HUES6 (cell line): ENCODE measurements around the gene PITX3.

Source experiments
- H3K27ac ChIP-seq: 2 replicates; pipeline ENCODE4 v1.7.0; 2013; ENCODE audit warnings: low read depth, mild to moderate bottlenecking, low read length, inconsistent platforms
- H3K27me3 ChIP-seq: 2 replicates; pipeline ENCODE4 v1.6.1; 2013; ENCODE audit warnings: low read length; ENCODE audit not compliant: control insufficient read depth, insufficient read depth
- H3K36me3 ChIP-seq: 2 replicates; pipeline ENCODE4 v1.6.1; 2013; ENCODE audit warnings: low read length; ENCODE audit not compliant: control insufficient read depth, insufficient read depth
- H3K4me1 ChIP-seq: 2 replicates; pipeline ENCODE4 v1.6.1; 2013; ENCODE audit warnings: low read length; ENCODE audit not compliant: control insufficient read depth, insufficient read depth
- H3K4me3 ChIP-seq: 2 replicates; pipeline ENCODE4 v1.5.1; 2013; ENCODE audit warnings: low read depth, low read length
- H3K9ac ChIP-seq: one replicate; pipeline ENCODE4 v1.6.1; 2013; ENCODE audit warnings: mild to moderate bottlenecking, low read length
- H3K9me3 ChIP-seq: 2 replicates; pipeline ENCODE4 v1.6.1; 2013; ENCODE audit warnings: low read depth, low read length; ENCODE audit not compliant: control insufficient read depth, insufficient read depth

Gene PITX3

DNA sequence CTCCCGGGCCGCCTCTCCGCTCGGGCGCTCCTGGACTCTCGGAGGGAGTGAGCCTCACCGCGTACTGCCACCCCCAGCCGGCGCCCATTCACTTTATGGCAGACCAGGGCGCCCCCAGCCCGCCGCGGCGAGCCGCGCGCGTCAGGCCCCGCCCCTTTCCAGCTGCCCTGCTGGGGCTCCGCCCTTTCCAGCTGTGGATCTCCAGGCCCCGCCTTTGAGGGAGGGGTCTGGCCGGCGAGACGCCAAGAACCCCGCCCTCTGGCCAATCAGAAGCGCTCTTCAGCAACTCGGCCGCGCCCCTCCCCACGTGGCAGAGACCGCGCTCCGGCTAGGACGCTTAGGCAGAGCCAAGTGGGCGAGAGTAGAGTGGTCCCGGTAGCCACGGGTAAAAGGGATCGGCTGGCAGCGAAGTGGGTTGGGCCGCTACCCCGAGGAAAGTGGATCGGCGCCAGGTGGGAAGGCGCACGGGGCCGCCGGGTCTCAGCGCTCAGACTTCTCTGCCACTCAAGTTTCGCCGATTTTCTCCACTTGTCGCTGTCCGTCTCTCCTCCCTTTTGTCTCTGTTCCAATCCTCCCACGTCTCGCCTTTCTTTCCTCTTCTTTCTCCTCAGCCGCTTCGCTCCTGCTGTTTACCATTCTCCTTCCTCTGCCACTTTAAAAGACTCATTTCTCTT, at the start of gene PITX3:
Gene PITX3 (minus strand): TSS at position 69 of the 674 bp plus-strand sequence. CDS start 9,432 bp downstream, outside the sequence.
- peaks cover 25% of the 10 kb centered on the region for H3K4me1 ChIP-seq
- no peak within 1 kb of the TSS for H3K27ac ChIP-seq
- no peaks in the 10 kb centered on the region for H3K9me3 ChIP-seq
- H3K9ac ChIP-seq: peak within 1 kb of the TSS; percentile 31
- peaks cover 67% of the 10 kb centered on the region for H3K27me3 ChIP-seq
- no peaks in the 10 kb centered on the region for H3K36me3 ChIP-seq
- peak within 1 kb of the TSS; percentile 74 for H3K4me3 ChIP-seq

DNA sequence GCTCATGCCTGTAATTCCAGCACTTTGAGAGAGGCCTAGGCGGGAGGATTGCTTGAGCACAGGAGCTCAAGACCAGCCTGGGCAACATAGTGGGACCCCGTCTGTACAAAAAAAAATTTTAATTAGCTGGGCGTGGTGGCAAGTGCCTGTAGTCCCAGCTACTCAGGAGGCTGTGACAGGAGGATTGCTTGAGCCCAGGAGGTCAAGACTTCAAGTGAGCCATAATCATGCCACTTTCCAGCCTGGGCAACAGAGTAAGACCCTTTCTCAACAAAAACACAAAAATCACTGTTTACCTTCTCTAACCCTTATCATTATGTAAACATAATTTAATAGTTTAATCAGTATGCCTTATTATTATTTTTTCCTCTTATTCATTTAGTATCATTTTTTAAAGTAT, 48.5 kb upstream of the PITX3 start:
- H3K9ac ChIP-seq: no peak overlapping the region
- no peaks in the 10 kb centered on the region for H3K36me3 ChIP-seq
- H3K4me1 ChIP-seq: no peaks in the 10 kb centered on the region
- no peaks in the 10 kb centered on the region for H3K27me3 ChIP-seq
- no peaks in the 10 kb centered on the region for H3K9me3 ChIP-seq
- no peak overlapping the region for H3K27ac ChIP-seq
- H3K4me3 ChIP-seq: no peak overlapping the region

DNA sequence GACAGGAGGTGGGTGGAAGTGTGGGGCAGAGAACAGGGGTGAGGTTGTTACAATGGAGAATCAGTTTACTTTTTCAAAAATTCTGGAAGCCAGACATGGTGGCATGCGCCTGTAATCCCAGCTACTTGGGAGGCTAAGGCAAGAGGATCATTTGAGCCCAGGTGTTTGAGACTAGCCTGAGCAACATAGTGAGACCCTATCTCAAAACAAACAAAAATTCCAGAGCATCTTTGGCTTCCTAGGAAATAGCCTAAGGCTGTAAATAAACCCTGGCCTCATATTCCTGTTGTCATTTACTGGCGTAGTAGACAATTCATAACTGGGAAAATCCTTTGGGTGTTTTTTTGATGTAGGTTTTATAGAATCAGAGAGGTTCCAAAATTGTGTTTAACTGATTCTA, 48.0 kb upstream of the PITX3 start:
- H3K4me3 ChIP-seq: no peak overlapping the region
- no peak overlapping the region for H3K9ac ChIP-seq
- no peaks in the 10 kb centered on the region for H3K36me3 ChIP-seq
- no peaks in the 10 kb centered on the region for H3K4me1 ChIP-seq
- H3K27ac ChIP-seq: no peak overlapping the region
- H3K9me3 ChIP-seq: no peaks in the 10 kb centered on the region
- no peaks in the 10 kb centered on the region for H3K27me3 ChIP-seq

DNA sequence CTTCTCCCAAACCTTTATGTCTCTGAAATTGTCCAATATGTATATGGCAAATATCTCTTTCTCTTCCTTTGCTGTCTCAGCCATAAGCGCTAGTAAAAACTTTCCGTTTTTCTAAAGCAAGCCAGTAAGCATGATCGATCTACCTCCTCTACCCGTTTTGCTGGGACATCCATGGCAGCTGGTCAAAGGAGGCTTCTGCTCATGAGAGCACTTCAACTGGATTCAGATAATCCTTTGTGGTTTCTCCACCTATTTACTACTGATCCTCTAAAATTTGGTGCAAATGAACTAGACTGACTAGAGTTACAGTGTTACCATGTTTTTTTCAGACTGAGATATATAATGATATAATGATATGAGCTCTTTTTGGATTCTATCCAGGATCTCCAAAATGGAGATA, 46.7 kb upstream of the PITX3 start:
- Histone ChIP-seq H3K27ac (no peak overlapping the region), H3K4me1 (no peaks in the 10 kb centered on the region), H3K9ac (no peak overlapping the region), H3K27me3 (no peaks in the 10 kb centered on the region), H3K36me3 (no peaks in the 10 kb centered on the region), H3K9me3 (no peaks in the 10 kb centered on the region), H3K4me3 (no peak overlapping the region)

DNA sequence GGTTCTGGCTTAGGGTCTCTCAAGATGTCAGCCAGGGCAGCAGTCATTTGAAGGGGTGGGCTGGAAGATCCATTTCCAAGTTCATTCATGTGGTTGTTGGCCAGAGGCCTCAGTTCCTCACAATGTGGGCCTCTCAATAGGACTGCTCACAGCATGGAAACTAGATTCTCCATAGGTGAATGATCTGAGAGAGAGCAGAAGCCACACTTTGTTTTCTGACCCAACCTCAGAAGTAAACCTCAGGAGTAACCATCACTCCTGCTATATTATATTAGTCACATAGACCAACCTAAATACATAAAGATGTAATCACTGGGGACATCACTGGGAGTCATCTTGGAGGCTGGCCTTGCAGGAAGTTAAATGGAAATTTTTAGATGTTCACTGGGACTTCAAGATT, 46.2 kb upstream of the PITX3 start:
- Histone ChIP-seq H3K4me3 (no peak overlapping the region), H3K9me3 (no peaks in the 10 kb centered on the region), H3K27me3 (no peaks in the 10 kb centered on the region), H3K27ac (no peak overlapping the region), H3K9ac (no peak overlapping the region), H3K4me1 (no peaks in the 10 kb centered on the region), H3K36me3 (no peaks in the 10 kb centered on the region)

DNA sequence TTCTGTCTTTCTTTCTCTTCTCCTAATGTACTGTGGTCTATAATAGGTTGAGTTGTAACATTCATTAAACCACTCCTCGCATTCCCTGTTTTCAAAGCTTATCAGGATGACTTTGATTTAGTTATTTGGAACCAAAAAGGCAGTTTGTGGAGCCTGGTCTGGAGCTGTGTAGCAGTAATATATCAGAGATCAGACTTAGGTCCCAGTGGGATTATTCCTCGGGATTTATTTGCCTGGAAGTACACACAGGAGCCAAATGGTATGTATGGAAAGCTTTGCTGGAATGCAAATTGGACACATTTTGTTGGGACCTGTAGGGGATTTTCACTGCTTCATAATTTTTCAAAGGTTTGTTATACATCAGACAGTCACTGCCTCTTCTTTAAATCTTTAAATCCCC, 44.9 kb upstream of the PITX3 start:
- H3K36me3 ChIP-seq: no peaks in the 10 kb centered on the region
- no peak overlapping the region for H3K9ac ChIP-seq
- no peaks in the 10 kb centered on the region for H3K9me3 ChIP-seq

DNA sequence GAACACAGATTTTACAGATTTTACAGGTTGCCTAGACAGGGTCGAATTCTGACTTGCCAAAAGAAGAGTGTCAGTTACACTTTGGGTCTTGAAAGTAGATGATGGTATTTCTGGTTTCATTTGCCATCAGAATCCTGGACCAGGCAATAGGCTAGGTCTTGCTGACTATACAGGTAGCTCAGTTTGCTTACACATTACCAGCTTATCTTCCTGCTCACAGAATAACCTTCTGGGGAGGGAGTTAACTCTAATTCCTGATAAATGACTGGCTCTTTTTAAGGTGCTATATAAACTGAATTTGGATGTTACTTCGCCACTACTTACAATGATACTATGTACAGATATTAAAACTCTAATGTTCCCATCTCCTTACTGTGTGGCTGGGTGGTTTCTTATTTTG, 43.8 kb upstream of the PITX3 start:
- Histone ChIP-seq H3K9ac (no peak overlapping the region), H3K9me3 (no peaks in the 10 kb centered on the region), H3K27ac (no peak overlapping the region), H3K36me3 (no peaks in the 10 kb centered on the region), H3K4me1 (peaks cover 6% of the 10 kb centered on the region; the same call in 1 of the 2 replicates), H3K27me3 (no peaks in the 10 kb centered on the region), H3K4me3 (no peak overlapping the region)

More for the DNA sequence above, 44.9 kb upstream of the PITX3 start:
- no peaks in the 10 kb centered on the region for H3K27me3 ChIP-seq
- no peak overlapping the region for H3K27ac ChIP-seq
- no peaks in the 10 kb centered on the region for H3K4me1 ChIP-seq
- no peak overlapping the region for H3K4me3 ChIP-seq

DNA sequence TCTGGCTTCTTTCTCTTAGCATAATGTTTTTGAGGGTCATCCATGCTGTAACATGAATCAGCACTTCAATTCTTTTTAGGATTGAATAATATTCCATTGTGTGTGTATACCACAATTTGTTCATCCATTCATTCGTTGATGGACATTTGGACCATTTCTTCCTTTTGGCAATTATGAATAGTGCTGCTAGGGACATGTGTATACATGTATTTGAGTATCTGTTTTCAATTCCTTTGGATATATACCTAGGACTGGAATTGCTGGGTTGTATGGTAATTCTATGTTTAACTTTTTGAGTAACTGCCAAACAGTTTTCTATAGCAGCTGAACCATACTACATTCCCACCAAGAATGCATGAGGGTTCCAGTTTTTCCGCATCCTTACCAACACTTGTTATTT, 43.2 kb upstream of the PITX3 start:
- Histone ChIP-seq H3K36me3 (no peaks in the 10 kb centered on the region), H3K9me3 (no peaks in the 10 kb centered on the region), H3K27me3 (no peaks in the 10 kb centered on the region), H3K4me3 (no peak overlapping the region), H3K27ac (no peak overlapping the region), H3K4me1 (peaks cover 6% of the 10 kb centered on the region; the same call in 1 of the 2 replicates), H3K9ac (no peak overlapping the region)

DNA sequence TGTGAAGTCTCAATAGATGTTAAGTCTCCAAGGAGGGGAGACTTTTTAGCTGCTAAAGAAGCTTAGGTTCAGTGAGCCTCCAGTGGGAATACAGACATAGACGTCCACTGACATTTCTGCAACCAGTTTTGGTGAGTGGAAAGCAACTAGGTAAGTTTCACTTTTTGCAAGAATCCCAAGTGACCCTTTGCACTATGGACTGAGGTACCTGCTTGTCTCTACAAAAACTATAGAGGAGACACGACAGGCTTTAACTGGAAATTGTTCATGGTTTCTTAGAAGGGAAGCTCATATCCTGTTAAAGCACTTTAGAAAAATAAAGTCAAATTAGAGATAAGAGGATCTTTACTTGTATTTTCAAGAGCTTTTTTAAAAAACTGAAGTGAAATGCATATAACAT, 42.6 kb upstream of the PITX3 start:
- H3K27ac ChIP-seq: no peak overlapping the region

DNA sequence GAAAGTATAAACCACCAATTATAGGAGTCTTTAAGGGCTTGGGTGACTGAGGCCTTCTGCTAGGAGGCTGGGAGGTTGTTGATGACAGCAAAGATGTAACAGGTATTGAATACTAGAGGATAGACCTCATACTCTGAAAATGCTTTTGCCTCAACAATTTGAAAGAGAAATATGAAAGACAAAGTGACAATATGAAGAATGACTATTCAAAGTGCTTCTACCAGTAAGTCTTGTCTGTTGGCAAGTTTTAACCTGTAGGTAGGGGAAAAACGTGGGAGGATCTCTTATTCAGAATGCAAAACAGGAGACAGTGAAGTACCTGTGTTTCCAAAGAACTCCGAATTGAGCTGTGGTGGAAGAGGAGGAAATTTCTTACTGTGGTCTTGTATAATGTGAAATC, 42.2 kb upstream of the PITX3 start:
- Histone ChIP-seq H3K9ac (no peak overlapping the region), H3K4me3 (no peak overlapping the region), H3K27ac (no peak overlapping the region), H3K4me1 (peaks cover 6% of the 10 kb centered on the region; the same call in 1 of the 2 replicates), H3K36me3 (no peaks in the 10 kb centered on the region), H3K27me3 (no peaks in the 10 kb centered on the region), H3K9me3 (no peaks in the 10 kb centered on the region)

More for the DNA sequence above, 42.6 kb upstream of the PITX3 start:
- Histone ChIP-seq H3K9ac (no peak overlapping the region), H3K36me3 (no peaks in the 10 kb centered on the region), H3K4me3 (no peak overlapping the region), H3K9me3 (no peaks in the 10 kb centered on the region), H3K4me1 (peaks cover 6% of the 10 kb centered on the region; the same call in 1 of the 2 replicates), H3K27me3 (no peaks in the 10 kb centered on the region)

DNA sequence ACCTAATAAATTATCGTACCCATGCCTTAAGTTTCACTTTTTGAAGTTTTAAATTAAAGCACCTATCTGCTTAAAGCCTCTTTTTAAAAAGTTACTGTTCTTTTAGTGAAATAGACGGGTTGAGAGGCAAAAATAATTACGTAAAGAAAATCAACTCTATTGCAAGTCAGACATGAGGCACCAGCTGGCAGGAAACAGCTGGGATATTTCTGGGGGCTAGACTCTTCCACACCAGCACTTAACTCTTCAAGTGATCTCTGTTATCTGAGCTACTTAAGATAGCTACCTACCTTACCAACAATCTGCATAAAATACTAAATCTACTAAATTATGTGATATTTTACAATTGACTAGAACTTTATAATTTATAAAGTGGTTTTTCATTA, 39.8 kb upstream of the PITX3 start:
- peaks cover 6% of the 10 kb centered on the region; the same call in 1 of the 2 replicates for H3K4me1 ChIP-seq
- no peaks in the 10 kb centered on the region for H3K36me3 ChIP-seq
- no peak overlapping the region for H3K9ac ChIP-seq
- no peak overlapping the region for H3K4me3 ChIP-seq
- no peaks in the 10 kb centered on the region for H3K9me3 ChIP-seq
- H3K27ac ChIP-seq: no peak overlapping the region
- H3K27me3 ChIP-seq: no peaks in the 10 kb centered on the region
